Upper lobe of left lung (tissue), 6 donors: ENCODE measurements around the gene MTSS2. TPM values are rescaled to one million over a fixed set of nuclear protein-coding genes. Genes with fewer than 3 reads are reported as not detected.

Source experiments
- ATAC-seq, 2 donors: fragments of 200-7000 bp; cut with Tn5 transposase; one replicate each; pipeline ENCODE4 v1.9.1; 2022; ENCODE audit warnings: mild to moderate bottlenecking in 2 of 2, moderate library complexity in 2 of 2; ENCODE audit not compliant: low FRiP score in 2 of 2
- DNase-seq, 2 donors: peaks; one replicate each; pipeline ENCODE4 v3.0.0-alpha.2; 2019 to 2020
- H3K27ac ChIP-seq, 4 donors: fragments of 200-600 bp; sonication (generic); one replicate each; pipeline ENCODE4 v1.5.1; 2016 to 2019
- H3K27me3 ChIP-seq, 4 donors: fragments of 200-600 bp; sonication (generic); one replicate each; pipeline ENCODE4 v1.5.1; 2017 to 2019
- H3K36me3 ChIP-seq, 4 donors: fragments of 200-600 bp; sonication (generic); one replicate each; pipeline ENCODE4 v1.5.1; 2016 to 2019
- H3K4me1 ChIP-seq, 4 donors: fragments of 200-600 bp; sonication (generic); one replicate each; pipeline ENCODE4 v1.5.1; 2018 to 2019
- H3K4me3 ChIP-seq, 4 donors: fragments of 200-600 bp; sonication (generic); one replicate each; pipeline ENCODE4 v1.5.1; 2017 to 2019; ENCODE audit warnings: mild to moderate bottlenecking in 2 of 4, moderate library complexity in 1 of 4
- H3K9me3 ChIP-seq, 4 donors: fragments of 200-600 bp; sonication (generic); one replicate each; pipeline ENCODE4 v1.5.1; 2018 to 2019
- CTCF ChIP-seq, 6 experiments: fragments of 450-650 bp in 4 of 6; fragments of 200-600 bp in 2 of 6; sonication (generic) in 2 of 6; IDR thresholded peaks; one replicate each; pipeline ENCODE4 v1.5.1; 2016 to 2019; ENCODE audit warnings: antibody characterized with exemption in 6 of 6
- EP300 ChIP-seq, 4 donors: sonication (generic); formaldehyde crosslinking; IDR thresholded peaks; one replicate each; pipeline ENCODE4 v1.5.1; 2017; ENCODE audit warnings: antibody characterized with exemption in 4 of 4, control low read depth in 2 of 4
- POLR2A ChIP-seq, 4 donors: fragments of 450-650 bp; IDR thresholded peaks; one replicate each; pipeline ENCODE4 v1.5.1; 2016 to 2017; ENCODE audit warnings: antibody characterized with exemption in 4 of 4, mild to moderate bottlenecking in 2 of 4
- POLR2AphosphoS5 ChIP-seq, 2 donors: sonication (generic); formaldehyde crosslinking; IDR thresholded peaks; one replicate each; pipeline ENCODE4 v1.5.1; 2017; ENCODE audit warnings: antibody characterized with exemption in 2 of 2
- WGBS, 2 donors: methylation state at CpG; one replicate each; pipeline ENCODE4 v1.1.5; 2017 to 2018; 5-methylcytosine and 5-hydroxymethylcytosine counted together
- total RNA-seq, 6 donors: library from RNA; depleted of rRNA in 4 of 6; stranded (reverse); fragments of >200 nt in 4 of 6; gene quantifications; one replicate each; pipeline versions ENCODE4 v1.1.0 to v1.2.1, GENCODE V29; 2016 to 2021
- donor health status: DM: no; HTN: no; CAD: no; lungs with moderate emphysema.
- donor health status: DM: no; HTN: yes; CAD: no; lungs with severe emphysema.

The MTSS2 gene
- total RNA-seq, 6 donors from 2014 or later: 40.7 to 202 (median 72.4) TPM

- no peaks in the 10 kb centered on the region for H3K27me3 ChIP-seq
- WGBS, 2 donors: 80 to 84% methylated on average over 16 to 18 of the region's 18 CpGs
- DNase-seq (no peak), ATAC-seq (no peak)
- peaks cover 0 to 4% (median 2%) of the 10 kb centered on the region in 4 donors for H3K36me3 ChIP-seq
- peak overlapping the region in 2 of 4 donors; percentile 26 to 62 for H3K27ac ChIP-seq
- H3K4me3 ChIP-seq: no peak overlapping the region
- TF ChIP-seq POLR2AphosphoS5 (IDR thresholded peaks at IDR 0.05): no peak
- TF ChIP-seq EP300 (IDR thresholded peaks at IDR 0.05): no peak
- no peak for TF ChIP-seq POLR2A (IDR thresholded peaks at IDR 0.05)
- TF ChIP-seq CTCF (IDR thresholded peaks at IDR 0.05): no peak
- H3K9me3 ChIP-seq: no peaks in the 10 kb centered on the region
- peaks cover 27 to 47% (median 32%) of the 10 kb centered on the region in 4 donors for H3K4me1 ChIP-seq
Measured at GRCh38 chr16:70721202-70721963, 35.5 kb upstream of the MTSS2 start.

GRCh38 chr16:70720425-70721201, 34.8 kb upstream of the MTSS2 start:
- DNase-seq (peak in 1 of 2 donors; percentile 54), ATAC-seq (no peak)
- H3K9me3 ChIP-seq: no peaks in the 10 kb centered on the region
- peak overlapping the region in 3 of 4 donors; percentile 26 to 62 (median 48) for H3K27ac ChIP-seq
- 75 to 76% methylated on average over 17 to 18 of the region's 18 CpGs for WGBS, 2 donors
- no peak overlapping the region for H3K4me3 ChIP-seq
- no peak for TF ChIP-seq POLR2AphosphoS5 (IDR thresholded peaks at IDR 0.05)
- TF ChIP-seq EP300 (IDR thresholded peaks at IDR 0.05): peak in 1 of 4 donors; percentile 60
- no peak for TF ChIP-seq CTCF (IDR thresholded peaks at IDR 0.05)
- peak in 1 of 4 donors; percentile 8 for TF ChIP-seq POLR2A (IDR thresholded peaks at IDR 0.05)
- H3K36me3 ChIP-seq: peaks cover 0 to 4% (median 2%) of the 10 kb centered on the region in 4 donors
- H3K27me3 ChIP-seq: no peaks in the 10 kb centered on the region
- H3K4me1 ChIP-seq: peaks cover 24 to 47% (median 32%) of the 10 kb centered on the region in 4 donors

- DNase-seq (peak in 1 of 2 donors; percentile 58), ATAC-seq (no peak)
- WGBS, 2 donors: 94 to 97% methylated on average over 6 to 9 of the region's 9 CpGs
- no peak for TF ChIP-seq POLR2A (IDR thresholded peaks at IDR 0.05)
- TF ChIP-seq EP300 (IDR thresholded peaks at IDR 0.05): no peak
- no peak for TF ChIP-seq CTCF (IDR thresholded peaks at IDR 0.05)
- no peak for TF ChIP-seq POLR2AphosphoS5 (IDR thresholded peaks at IDR 0.05)
- H3K36me3 ChIP-seq: peaks cover 0 to 4% (median 2%) of the 10 kb centered on the region in 4 donors
- H3K27ac ChIP-seq: peak overlapping the region in 2 of 4 donors; percentile 7 to 72
- H3K4me1 ChIP-seq: peaks cover 15 to 40% (median 28%) of the 10 kb centered on the region in 4 donors
- no peaks in the 10 kb centered on the region for H3K27me3 ChIP-seq
- H3K4me3 ChIP-seq: no peak overlapping the region
- no peaks in the 10 kb centered on the region for H3K9me3 ChIP-seq
Measured at GRCh38 chr16:70717065-70717464, 31.2 kb upstream of the MTSS2 start.

- TF ChIP-seq POLR2AphosphoS5 (IDR thresholded peaks at IDR 0.05) (no peak), CTCF (IDR thresholded peaks at IDR 0.05) (no peak)
- peak overlapping the region; percentile 24 to 72 (median 53) for H3K27ac ChIP-seq
Measured at GRCh38 chr16:70715860-70716357, 30.1 kb upstream of the MTSS2 start.

More at GRCh38 chr16:70715860-70716357, 30.1 kb upstream of the MTSS2 start:
- no peak overlapping the region for H3K4me3 ChIP-seq
- peaks cover 15 to 45% (median 32%) of the 10 kb centered on the region in 4 donors for H3K4me1 ChIP-seq
- no peak for DNase-seq
- H3K9me3 ChIP-seq: no peaks in the 10 kb centered on the region
- 49 to 57% methylated on average over 3 to 6 of the region's 6 CpGs for WGBS, 2 donors
- peak in 1 of 2 donors; percentile 2 for ATAC-seq
- H3K27me3 ChIP-seq: no peaks in the 10 kb centered on the region
- H3K36me3 ChIP-seq: peaks cover 0 to 5% (median 0%) of the 10 kb centered on the region in 4 donors
